Stimulated activated CD8-positive, alpha-beta memory T cell treated with anti-CD3 and anti-CD28 coated beads, Interleukin-4, amount 100 ng/mL, for 24 hours (primary cell): Measurements from ENCODE around the gene NFIB.

Source experiments
- DNase-seq: peaks from one replicate; pipeline ENCODE4 v3.0.0-alpha.2; 2020; ENCODE audit warnings: low read depth

The NFIB gene

GRCh38 chr9:14212697-14213420, 101.1 kb downstream of the NFIB start:
- no peak for DNase-seq

DNA sequence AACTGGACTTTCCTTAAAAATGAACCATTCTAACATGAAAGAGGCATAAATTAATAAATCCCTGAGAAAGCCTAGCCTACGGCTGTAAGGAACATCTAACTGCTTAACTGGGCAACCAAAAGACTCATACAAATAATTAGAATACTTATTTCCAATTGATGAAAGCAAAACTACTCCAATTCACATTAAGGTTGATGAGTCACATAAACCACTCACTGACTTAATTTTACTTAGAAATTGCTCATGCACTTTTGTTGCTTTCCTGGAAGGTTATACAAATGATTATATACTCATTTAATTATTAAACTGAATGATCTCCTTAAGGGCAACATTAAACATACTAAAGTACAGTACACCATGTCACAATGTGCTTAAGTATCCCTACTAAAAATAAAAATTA, 101.9 kb downstream of the NFIB start:
- DNase-seq: no peak

DNA sequence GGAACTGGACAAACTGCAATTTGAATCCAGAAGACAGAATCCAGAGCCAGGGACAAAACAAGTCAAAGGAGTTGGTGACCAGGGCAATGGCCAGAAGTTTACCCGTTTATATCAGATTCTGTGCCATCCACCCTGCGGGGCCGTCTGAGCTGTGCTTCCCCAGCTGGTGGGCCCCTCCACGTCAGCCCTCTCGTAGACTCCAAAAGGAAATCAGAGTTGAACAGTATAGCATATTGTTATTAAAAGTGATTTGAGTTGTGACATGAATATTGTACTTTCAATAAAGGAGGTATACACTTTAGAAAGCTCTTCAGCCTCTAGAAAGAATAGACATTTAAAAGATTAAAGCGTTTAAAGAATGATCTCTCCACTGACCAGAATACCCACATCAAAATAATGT, 102.4 kb downstream of the NFIB start:
- DNase-seq: no peak

DNA sequence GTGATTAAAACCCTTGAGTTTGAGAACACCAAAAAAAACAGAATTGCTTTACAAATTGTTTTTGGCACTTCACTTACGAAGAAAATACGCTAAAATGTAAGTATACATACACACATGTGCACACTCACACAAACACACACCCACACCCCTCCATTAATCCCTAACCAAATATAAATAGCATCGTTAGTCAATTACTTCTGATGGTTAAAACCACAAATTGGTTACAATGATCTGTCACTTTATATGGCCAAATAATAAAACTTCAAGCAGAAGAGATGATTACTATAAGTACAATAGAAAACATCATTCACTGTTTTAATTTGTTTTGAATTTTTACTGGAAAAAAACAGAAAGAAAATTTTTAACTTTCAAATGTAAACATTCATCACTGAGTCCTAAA, 103.5 kb downstream of the NFIB start:
- DNase-seq: no peak

- DNase-seq: no peak
These were observed 104.3 kb downstream of the NFIB start for GRCh38 chr9:14209399-14210345.

DNA sequence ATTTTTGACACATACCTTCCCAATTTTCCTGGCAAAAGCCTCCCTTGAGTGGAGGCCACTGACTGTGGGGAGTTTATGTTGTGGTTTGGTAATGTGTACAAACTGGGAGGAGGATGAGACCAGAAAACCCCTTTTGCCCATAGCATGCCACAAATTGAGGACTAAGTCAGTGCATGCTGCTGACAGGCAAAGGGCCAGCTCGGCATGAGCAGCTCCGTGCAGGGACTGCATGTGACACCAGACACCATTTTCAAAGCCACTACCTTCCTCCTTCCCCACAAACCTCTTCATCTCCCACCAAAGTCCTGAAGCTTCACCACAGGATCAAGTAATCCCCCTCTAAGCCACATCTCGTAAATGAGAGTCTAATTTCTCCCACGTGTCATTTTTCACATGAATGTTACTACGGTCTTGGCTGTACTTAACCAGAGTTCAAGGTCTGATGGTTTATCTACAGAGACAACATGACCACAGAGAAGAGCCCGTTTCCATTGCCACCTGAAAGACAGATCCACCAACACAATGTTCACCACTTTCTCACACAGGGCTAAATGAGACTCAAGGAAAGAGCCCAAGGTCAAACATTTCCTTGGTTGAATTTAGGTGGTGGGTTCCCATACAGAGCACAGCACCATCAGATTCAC, 106.5 kb downstream of the NFIB start:
- no peak for DNase-seq

GRCh38 chr9:14205463-14205862, 108.5 kb downstream of the NFIB start:
- DNase-seq: no peak

DNA sequence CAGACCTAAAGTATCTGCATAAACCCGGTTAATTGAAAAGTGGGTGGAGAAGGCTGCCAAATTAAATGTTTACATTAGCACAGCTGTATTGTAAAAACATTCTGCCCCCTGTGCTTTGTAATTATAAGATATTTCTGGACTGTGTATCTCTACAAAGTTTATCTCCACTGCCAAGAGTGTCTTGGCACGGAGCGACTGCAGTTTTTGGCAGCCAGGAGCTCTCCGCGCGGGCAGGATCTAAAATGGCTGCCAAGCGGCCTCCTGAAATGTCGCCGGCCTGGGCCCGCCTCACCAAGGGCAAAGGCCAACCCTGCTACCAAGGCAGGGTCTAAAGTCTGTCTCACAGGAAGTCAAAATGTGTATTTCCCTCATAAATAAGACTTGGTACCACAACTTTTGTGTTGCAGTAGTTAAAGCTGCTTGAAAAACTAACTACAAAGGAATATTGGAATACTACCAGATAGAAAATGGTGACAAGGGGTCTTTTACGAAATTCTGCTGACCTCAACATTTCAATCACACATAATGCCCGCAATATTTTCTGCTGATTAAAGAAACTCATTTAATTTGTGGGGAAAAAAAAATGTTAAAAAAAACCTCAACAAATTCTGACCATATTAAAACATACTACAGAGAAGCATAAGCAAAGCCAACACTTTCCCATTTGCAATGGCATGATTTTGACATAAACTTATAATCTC, 110.4 kb downstream of the NFIB start:
- DNase-seq: no peak

GRCh38 chr9:14198841-14199455, 115.0 kb downstream of the NFIB start:
- DNase-seq: no peak

- DNase-seq: no peak
These were observed 115.7 kb downstream of the NFIB start for GRCh38 chr9:14198047-14198840.

DNA sequence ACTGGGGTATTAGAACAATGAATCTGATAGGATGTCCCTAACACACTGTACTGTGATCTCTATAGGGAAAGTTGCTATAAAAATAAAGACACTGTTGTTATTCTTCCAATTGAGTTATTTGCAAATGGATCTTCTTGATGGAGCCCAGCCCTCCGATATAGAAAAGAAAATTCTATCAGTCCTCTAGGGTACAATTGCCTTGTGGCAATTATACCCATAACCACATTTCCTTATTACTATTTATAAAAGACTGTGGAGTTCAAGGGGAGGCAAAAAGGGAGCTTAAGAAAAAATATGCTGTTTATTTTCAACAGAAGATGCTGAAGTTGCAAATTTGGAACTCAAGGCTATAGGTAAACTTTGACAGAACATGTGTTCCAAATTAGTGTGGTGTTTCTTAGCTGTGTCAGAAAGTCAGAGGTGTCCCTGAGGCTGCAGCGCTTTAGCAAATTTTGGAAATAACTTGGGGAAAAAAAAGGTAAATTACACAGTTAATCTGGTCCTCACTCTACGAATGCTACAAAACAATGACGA, 116.5 kb downstream of the NFIB start:
- no peak for DNase-seq

DNA sequence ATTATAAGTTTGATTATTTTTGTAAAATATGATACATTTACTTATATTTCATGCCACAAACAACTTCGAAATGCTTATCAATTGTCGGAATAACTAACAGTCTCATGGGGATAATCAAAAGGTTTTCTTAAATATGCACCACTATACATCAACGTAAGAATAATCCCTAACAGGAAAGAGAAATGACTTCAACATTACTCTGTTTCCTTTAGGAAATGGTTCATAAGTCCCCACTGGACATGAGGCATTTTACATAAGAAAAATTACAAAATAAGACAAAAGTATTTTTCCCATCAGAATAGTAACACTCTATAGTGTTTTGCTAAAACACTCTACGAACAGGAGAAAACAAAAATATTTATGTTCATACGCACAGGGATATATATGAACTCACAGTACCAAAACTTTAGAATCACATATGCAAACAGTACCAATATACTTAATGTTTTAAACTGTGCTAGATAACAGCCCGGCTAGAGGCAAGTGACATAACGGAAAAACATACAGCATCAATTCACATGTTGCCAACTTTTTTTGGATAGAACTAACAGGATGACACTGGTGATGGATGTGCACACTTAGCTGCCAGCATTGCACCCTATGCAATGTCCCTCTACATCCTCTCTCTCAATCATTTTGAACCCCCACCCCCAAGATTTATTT, 120.5 kb downstream of the NFIB start:
- DNase-seq: no peak

DNA sequence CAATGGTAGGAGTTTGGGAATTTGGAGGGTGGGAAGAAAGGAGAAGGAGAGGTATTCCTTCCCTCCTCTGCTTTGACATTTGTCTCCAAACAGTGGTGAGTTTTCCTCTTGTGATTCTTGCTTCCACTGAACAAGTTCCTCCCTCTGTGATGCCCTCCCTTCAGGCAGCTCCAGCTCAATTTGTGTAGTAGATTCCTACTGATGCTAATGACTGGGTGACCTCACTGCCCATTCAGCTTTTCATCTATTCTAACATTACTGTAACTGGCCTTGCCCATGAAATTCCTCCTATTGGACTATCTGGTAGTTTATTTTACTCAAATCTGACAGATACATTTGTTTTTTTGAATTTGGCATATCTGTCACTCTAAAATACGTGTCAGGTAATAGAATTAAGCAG, 121.4 kb downstream of the NFIB start:
- DNase-seq: no peak

GRCh38 chr9:14191512-14191911, 122.4 kb downstream of the NFIB start:
- DNase-seq: no peak

DNA sequence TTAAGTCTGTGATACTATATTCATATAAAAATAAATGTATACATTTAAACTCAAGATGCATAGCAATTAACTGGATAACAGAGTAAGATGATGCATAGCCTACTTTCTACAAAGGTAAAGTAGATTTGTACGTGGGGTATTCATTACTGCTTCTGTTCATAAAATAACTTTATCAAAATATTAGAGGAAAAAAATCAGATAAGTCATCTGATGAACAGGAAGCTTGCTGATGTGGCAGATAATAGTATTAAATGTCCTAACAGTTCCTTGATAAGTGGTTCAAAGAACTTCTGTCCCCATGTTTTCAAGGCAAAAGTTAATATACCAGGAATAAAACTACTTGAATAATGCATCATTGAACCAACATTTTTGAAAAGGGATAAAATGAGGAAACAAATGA, 123.7 kb downstream of the NFIB start:
- DNase-seq: no peak

DNA sequence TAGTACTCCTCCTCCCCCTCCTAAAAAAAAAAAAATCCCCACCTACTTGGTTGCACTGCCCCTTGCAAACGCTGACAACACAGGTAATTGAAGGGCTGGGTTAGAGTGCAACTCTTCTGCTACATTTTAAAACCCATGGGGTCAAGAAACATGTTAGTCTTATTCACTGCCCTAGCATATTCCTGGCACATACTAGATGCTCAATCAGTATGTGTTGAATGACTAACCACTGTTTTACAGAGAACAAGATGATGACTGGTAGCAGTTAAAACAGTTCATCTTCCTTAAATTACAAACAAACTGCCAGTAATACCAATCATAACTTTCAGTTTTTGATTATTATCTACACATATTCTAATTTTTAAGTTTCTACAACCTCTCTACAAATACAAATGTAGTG, 124.4 kb downstream of the NFIB start:
- DNase-seq: no peak

GRCh38 chr9:14189146-14189545, 124.8 kb downstream of the NFIB start:
- no peak for DNase-seq

- DNase-seq: no peak
These were observed 125.4 kb downstream of the NFIB start for GRCh38 chr9:14188538-14188937.

DNA sequence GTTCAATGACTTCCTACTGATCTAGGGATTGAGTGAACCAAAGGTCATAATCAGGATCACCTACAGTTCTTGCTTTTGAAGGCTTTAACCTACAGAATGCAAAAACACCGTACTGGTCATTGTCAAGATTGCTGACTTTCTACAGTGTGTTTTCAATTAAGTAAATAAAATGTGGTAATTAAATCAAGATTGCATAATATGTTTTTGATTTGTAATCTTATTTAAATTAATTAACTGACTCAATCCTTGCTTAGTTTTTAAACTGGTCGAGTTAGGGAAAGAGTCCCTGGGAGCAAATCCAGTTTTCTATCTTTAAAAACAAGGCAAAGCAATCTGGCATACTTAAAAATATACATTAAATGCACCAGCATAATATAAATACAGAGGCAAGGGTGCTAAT, 125.9 kb downstream of the NFIB start:
- no peak for DNase-seq

- no peak for DNase-seq
These were observed 127.8 kb downstream of the NFIB start for GRCh38 chr9:14186096-14186495.
